ENCODE results near the gene POU1F1.

- TF ChIP-seq CTCF (IDR thresholded peaks at IDR 0.05; ENCODE audit: low read depth, low read length, poor library complexity, severe bottlenecking) (no peak), EZH2phosphoT487 (IDR thresholded peaks at IDR 0.05; ENCODE audit: borderline replicate concordance, low read length) (no peak)
Observed at GRCh38 chr3:87269723-87270122, 6.7 kb downstream of the POU1F1 start.
